ENCODE results near the gene RIMS3.

The RIMS3 gene

DNA sequence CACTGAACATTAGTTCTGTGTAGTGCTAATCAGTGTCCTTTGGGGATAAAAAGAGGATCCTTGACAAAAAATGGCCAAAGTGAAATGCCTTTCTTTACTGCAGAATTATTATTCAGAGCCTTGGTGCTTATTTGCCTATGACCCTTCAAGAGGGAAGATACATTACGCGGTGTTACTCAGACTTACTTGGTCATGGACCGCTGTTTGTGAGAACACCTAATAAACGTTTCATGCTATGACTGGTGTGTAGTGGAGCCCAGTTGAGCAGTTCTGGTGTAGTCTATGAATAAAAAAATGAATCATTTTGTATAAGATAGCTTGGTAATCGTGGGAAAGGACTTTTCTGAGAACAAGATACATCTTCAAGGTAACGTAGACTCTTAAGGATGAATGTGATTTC lies 34.3 kb upstream of the RIMS3 start:
- Histone ChIP-seq H3K4me1 (ENCODE audit: insufficient read depth, insufficient read length) (peaks cover 3% of the 10 kb centered on the region), H3K36me3 (ENCODE audit: insufficient read depth, insufficient read length, low read length) (peaks cover 4% of the 10 kb centered on the region), H3K9me3 (ENCODE audit: insufficient read depth, low read length) (no peaks in the 10 kb centered on the region), H3K4me3 (ENCODE audit: insufficient read length, low read depth) (no peak overlapping the region), H3K27me3 (ENCODE audit: insufficient read depth, insufficient read length) (no peaks in the 10 kb centered on the region), H3K9ac (ENCODE audit: insufficient read length, low read depth) (no peak overlapping the region)
- TF ChIP-seq SUZ12 (IDR thresholded peaks at IDR 0.05; ENCODE audit: extremely low read depth, insufficient read depth, insufficient read length), result no peak
- TF ChIP-seq YY1 (IDR thresholded peaks at IDR 0.05; ENCODE audit: insufficient read depth, insufficient read length), result no peak
- TF ChIP-seq ZNF274 (IDR thresholded peaks at IDR 0.05; ENCODE audit: low read depth, low read length), result no peak
- no peak for DNase-seq (ENCODE audit: low read depth, low spot score)

DNA sequence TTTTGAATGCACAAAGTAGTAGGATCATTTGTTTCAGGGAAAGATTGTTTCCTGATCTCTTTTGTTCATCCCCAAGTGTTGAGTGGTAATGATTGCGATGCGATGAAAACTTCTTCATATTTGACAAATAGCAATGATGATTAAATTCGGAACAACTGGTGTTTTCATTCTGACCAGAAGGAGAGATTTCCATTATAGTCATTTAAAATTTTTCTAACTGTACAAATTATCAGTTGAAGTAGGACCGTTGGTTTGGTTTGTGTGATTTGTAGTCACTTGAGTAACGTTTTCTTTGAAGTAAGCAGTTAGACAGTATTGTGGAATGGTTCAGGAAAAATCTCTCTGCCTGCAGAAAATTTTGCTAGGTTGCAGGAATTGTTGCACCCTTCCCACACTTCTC lies 32.0 kb upstream of the RIMS3 start:
- H3K4me3 ChIP-seq (ENCODE audit: insufficient read length, low read depth), result no peak overlapping the region
- DNase-seq (ENCODE audit: low read depth, low spot score), result no peak
- H3K4me1 ChIP-seq (ENCODE audit: insufficient read depth, insufficient read length), result peaks cover 3% of the 10 kb centered on the region
- H3K36me3 ChIP-seq (ENCODE audit: insufficient read depth, insufficient read length, low read length), result peaks cover 4% of the 10 kb centered on the region
- H3K9ac ChIP-seq (ENCODE audit: insufficient read length, low read depth), result no peak overlapping the region
- no peaks in the 10 kb centered on the region for H3K27me3 ChIP-seq (ENCODE audit: insufficient read depth, insufficient read length)
- no peak for TF ChIP-seq YY1 (IDR thresholded peaks at IDR 0.05; ENCODE audit: insufficient read depth, insufficient read length)
- no peak for TF ChIP-seq ZNF274 (IDR thresholded peaks at IDR 0.05; ENCODE audit: low read depth, low read length)
- no peak for TF ChIP-seq SUZ12 (IDR thresholded peaks at IDR 0.05; ENCODE audit: extremely low read depth, insufficient read depth, insufficient read length)
- H3K9me3 ChIP-seq (ENCODE audit: insufficient read depth, low read length), result no peaks in the 10 kb centered on the region

DNA sequence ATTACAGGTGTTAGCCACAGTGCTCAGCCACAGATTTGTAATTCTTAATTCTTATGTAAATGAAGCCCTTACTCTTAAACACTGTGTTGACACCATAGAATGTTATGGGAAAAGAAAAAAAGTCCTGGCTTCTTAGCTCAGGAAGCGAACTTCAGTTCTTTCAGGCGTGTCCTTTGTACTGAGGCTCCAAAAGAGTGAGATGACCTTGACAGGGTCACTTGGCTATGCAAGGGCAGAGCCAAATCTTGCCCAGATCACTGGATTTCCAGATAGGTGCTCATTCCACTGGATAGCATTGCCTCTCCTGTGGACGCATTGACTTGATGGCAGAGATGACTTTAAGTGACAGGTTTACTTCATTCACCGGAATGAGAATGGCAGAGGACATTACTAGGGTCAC lies 30.8 kb upstream of the RIMS3 start:
- Histone ChIP-seq H3K9ac (ENCODE audit: insufficient read length, low read depth) (no peak overlapping the region), H3K9me3 (ENCODE audit: insufficient read depth, low read length) (no peaks in the 10 kb centered on the region), H3K27me3 (ENCODE audit: insufficient read depth, insufficient read length) (no peaks in the 10 kb centered on the region), H3K4me3 (ENCODE audit: insufficient read length, low read depth) (no peak overlapping the region), H3K4me1 (ENCODE audit: insufficient read depth, insufficient read length) (peaks cover 3% of the 10 kb centered on the region), H3K36me3 (ENCODE audit: insufficient read depth, insufficient read length, low read length) (peaks cover 4% of the 10 kb centered on the region)
- TF ChIP-seq ZNF274 (IDR thresholded peaks at IDR 0.05; ENCODE audit: low read depth, low read length), result no peak
- TF ChIP-seq SUZ12 (IDR thresholded peaks at IDR 0.05; ENCODE audit: extremely low read depth, insufficient read depth, insufficient read length), result no peak
- no peak for TF ChIP-seq YY1 (IDR thresholded peaks at IDR 0.05; ENCODE audit: insufficient read depth, insufficient read length)
- DNase-seq (ENCODE audit: low read depth, low spot score), result no peak

DNA sequence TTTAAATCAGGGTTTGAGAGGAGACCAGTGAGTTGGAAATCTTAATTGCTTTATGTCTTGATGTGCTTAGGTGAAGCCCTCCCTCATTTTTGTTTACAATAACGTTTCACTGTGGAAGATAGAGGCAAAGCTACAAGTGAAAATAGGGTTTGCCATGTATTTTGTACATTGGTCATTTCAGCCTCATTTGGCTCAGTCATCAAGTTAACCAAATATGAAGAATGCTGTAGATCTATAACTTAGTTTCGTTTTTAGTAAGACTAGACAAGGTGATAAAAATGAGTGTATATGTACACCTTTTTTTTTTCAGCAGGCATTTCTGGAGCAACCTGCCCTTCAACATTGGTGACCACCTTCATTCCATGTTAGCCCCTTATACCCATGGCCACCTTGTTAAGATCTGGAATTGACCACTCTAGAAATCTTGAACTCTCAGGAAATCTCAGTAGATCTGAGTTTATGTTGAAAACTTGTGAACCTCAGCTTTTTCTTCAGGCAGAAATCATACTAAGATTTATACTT lies 28.9 kb upstream of the RIMS3 start:
- TF ChIP-seq YY1 (IDR thresholded peaks at IDR 0.05; ENCODE audit: insufficient read depth, insufficient read length), result no peak
- TF ChIP-seq ZNF274 (IDR thresholded peaks at IDR 0.05; ENCODE audit: low read depth, low read length), result no peak
- TF ChIP-seq SUZ12 (IDR thresholded peaks at IDR 0.05; ENCODE audit: extremely low read depth, insufficient read depth, insufficient read length), result no peak
- H3K4me3 ChIP-seq (ENCODE audit: insufficient read length, low read depth), result no peak overlapping the region

DNA sequence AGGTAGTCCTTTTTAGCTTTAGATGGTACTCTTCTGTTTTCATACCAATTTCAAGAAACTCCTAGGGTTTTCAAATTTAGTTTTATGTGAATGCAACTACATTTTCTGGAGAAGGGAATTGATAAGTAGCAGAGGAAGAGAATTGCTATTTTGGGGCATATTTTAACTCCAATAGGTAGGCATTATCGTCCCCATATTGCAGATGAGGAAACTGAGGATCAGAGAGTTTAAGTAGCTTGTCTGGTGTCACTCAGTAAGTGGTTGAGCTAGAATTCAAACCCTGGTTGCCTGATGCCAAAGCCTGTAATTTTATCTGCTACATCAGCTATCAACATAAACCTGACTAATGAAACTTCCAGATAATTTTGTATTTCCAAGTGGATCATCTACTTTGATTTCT lies 27.9 kb upstream of the RIMS3 start:
- no peak for DNase-seq (ENCODE audit: low read depth, low spot score)
- no peak for TF ChIP-seq YY1 (IDR thresholded peaks at IDR 0.05; ENCODE audit: insufficient read depth, insufficient read length)
- no peak for TF ChIP-seq ZNF274 (IDR thresholded peaks at IDR 0.05; ENCODE audit: low read depth, low read length)
- TF ChIP-seq SUZ12 (IDR thresholded peaks at IDR 0.05; ENCODE audit: extremely low read depth, insufficient read depth, insufficient read length), result no peak
- no peak overlapping the region for H3K9ac ChIP-seq (ENCODE audit: insufficient read length, low read depth)
- H3K27me3 ChIP-seq (ENCODE audit: insufficient read depth, insufficient read length), result no peaks in the 10 kb centered on the region
- peaks cover 3% of the 10 kb centered on the region for H3K4me1 ChIP-seq (ENCODE audit: insufficient read depth, insufficient read length)
- H3K4me3 ChIP-seq (ENCODE audit: insufficient read length, low read depth), result no peak overlapping the region
- no peaks in the 10 kb centered on the region for H3K9me3 ChIP-seq (ENCODE audit: insufficient read depth, low read length)
- peaks cover 22% of the 10 kb centered on the region for H3K36me3 ChIP-seq (ENCODE audit: insufficient read depth, insufficient read length, low read length)

More for the DNA sequence above, 28.9 kb upstream of the RIMS3 start:
- Histone ChIP-seq H3K9ac (ENCODE audit: insufficient read length, low read depth) (no peak overlapping the region), H3K9me3 (ENCODE audit: insufficient read depth, low read length) (no peaks in the 10 kb centered on the region), H3K4me1 (ENCODE audit: insufficient read depth, insufficient read length) (peaks cover 3% of the 10 kb centered on the region), H3K36me3 (ENCODE audit: insufficient read depth, insufficient read length, low read length) (peaks cover 15% of the 10 kb centered on the region), H3K27me3 (ENCODE audit: insufficient read depth, insufficient read length) (no peaks in the 10 kb centered on the region)
- DNase-seq (ENCODE audit: low read depth, low spot score), result no peak

DNA sequence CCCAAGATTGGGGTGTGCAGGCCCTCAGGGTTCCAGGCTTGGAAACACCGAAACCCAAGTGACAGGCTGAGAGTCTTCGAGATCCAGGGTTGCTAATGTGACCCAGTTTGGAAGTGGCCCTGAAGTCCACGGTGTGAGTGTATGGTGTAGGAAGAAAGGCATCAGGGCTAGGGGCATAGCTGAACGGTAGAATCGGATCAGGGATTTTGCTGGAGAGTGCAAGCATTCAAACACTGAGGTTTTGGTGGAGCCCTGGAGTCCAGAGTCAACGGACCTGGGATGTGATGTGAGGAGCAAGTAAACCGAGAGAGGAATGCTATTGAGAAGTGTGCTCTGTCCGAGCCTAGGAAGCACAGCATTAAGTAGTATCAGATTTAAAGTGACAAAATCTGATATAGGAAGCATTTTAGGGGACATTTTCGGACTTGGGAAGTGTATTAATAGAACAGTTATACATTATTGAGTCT lies 27.0 kb upstream of the RIMS3 start:
- no peak for DNase-seq (ENCODE audit: low read depth, low spot score)
- H3K36me3 ChIP-seq (ENCODE audit: insufficient read depth, insufficient read length, low read length), result peaks cover 23% of the 10 kb centered on the region
- peaks cover 3% of the 10 kb centered on the region for H3K4me1 ChIP-seq (ENCODE audit: insufficient read depth, insufficient read length)
- TF ChIP-seq SUZ12 (IDR thresholded peaks at IDR 0.05; ENCODE audit: extremely low read depth, insufficient read depth, insufficient read length), result no peak
- no peak for TF ChIP-seq ZNF274 (IDR thresholded peaks at IDR 0.05; ENCODE audit: low read depth, low read length)
- no peak for TF ChIP-seq YY1 (IDR thresholded peaks at IDR 0.05; ENCODE audit: insufficient read depth, insufficient read length)
- H3K9ac ChIP-seq (ENCODE audit: insufficient read length, low read depth), result peak overlapping the region; percentile 96
- H3K9me3 ChIP-seq (ENCODE audit: insufficient read depth, low read length), result no peaks in the 10 kb centered on the region
- H3K27me3 ChIP-seq (ENCODE audit: insufficient read depth, insufficient read length), result no peaks in the 10 kb centered on the region
- peak overlapping the region; percentile 83 for H3K4me3 ChIP-seq (ENCODE audit: insufficient read length, low read depth)

DNA sequence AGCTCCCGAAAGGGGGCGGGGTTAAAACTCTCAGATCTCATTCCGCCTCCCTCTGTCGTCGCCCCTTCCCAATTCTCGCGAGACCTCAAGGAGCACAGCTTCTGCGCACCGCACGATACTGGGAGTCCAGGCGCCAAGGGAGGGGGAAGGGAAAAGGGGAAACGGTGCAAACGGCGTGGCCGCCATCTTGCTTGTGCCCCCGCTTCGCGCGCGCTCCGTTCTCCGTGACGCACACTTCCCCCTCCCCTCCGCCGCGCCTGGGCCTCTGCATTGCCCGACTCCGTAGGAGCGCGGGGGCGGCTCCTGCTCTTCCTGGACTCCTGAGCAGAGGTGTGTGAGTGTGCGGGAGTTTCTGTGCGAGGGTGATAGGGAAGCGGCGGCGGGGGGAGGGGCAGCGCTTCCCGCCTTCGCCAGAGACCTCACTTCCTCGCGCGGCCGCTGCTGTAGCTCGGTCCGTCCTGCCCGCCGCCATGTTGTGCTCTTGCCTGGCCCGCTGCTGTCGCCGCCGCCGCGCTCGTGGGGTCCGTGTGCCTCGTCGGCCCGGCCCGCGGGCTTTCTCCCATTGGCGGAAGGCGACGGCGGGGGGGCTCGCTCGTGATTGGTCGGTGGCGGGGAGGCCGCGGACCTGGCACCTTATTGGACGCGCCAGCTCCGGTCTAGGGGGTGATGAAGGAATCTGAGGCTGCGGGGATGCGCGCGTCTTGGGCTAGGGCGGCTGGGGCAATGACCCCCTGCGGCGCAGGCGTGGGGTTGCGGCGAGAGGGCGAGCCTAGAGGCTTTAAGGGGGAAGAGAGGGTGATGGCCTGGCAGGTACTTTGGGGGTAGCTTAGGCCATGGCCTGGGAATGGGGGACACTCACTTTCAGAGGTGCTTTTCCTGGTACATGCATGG lies 26.3 kb upstream of the RIMS3 start, which contains the start of gene NFYC:
TSS of gene NFYC (plus strand) at position 167 of the 891 bp plus-strand sequence. CDS start 47,140 bp downstream, outside the sequence.
- Histone ChIP-seq H3K4me1 (ENCODE audit: insufficient read depth, insufficient read length) (peaks cover 3% of the 10 kb centered on the region), H3K4me3 (ENCODE audit: insufficient read length, low read depth) (peak within 1 kb of the TSS; percentile 83)
- peak; percentile 93 for TF ChIP-seq YY1 (IDR thresholded peaks at IDR 0.05; ENCODE audit: insufficient read depth, insufficient read length)
- TF ChIP-seq SUZ12 (IDR thresholded peaks at IDR 0.05; ENCODE audit: extremely low read depth, insufficient read depth, insufficient read length), result no peak
- no peak for TF ChIP-seq ZNF274 (IDR thresholded peaks at IDR 0.05; ENCODE audit: low read depth, low read length)

More for the DNA sequence above, 26.3 kb upstream of the RIMS3 start, which contains the start of gene NFYC:
- Histone ChIP-seq H3K9ac (ENCODE audit: insufficient read length, low read depth) (peak within 1 kb of the TSS; percentile 96), H3K9me3 (ENCODE audit: insufficient read depth, low read length) (no peaks in the 10 kb centered on the region), H3K27me3 (ENCODE audit: insufficient read depth, insufficient read length) (no peaks in the 10 kb centered on the region), H3K36me3 (ENCODE audit: insufficient read depth, insufficient read length, low read length) (peaks cover 28% of the 10 kb centered on the region)
- peak; percentile 100 for DNase-seq (ENCODE audit: low read depth, low spot score)
